Measurements from ENCODE around the gene POU6F2. TPM values are rescaled to one million over a fixed set of nuclear protein-coding genes. Genes with fewer than 3 reads are reported as not detected.

POU6F2 gene
- total and polyA plus RNA-seq, 4 donors, result 0.38 to 1.9 (median 1.5) TPM; not detected in 1

DNA sequence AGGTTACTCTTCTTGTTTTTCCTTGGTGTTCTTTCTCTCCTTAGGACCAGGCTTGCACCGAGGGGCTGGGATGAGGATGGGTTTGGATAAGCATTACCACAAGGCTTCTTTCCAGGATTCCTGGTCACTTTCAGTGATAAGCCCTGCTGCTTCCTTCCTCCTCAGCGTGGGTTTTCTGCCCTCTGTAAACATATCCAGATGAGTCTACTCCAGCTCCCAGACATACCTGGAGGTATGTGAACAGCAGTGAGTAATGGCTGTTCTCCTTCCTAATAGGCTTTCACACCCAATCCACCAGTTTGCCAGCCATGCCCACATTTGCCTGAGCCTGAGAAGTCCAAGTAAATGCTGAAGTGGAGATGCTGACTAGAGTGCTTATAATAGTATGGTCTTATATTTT lies 358.7 kb downstream of the POU6F2 start:
- Histone ChIP-seq H3K9me3 (ENCODE audit: control insufficient read depth, low read length) (no peaks in the 10 kb centered on the region), H3K27ac (ENCODE audit: low read depth in 1 of 2, low read length in 2 of 2) (no peak overlapping the region), H3K4me1 (ENCODE audit: control insufficient read depth in 1 of 2, insufficient read depth in 2 of 2, low read length in 2 of 2) (peaks cover 3 to 4% of the 10 kb centered on the region in 2 donors), H3K36me3 (ENCODE audit: control insufficient read depth in 1 of 2, insufficient read depth in 2 of 2, low read length in 1 of 2) (no peaks in the 10 kb centered on the region), H3K4me3 (ENCODE audit: low read length in 2 of 2) (no peak overlapping the region), H3K27me3 (ENCODE audit: control insufficient read depth in 1 of 2, insufficient read depth in 2 of 2, low read length in 1 of 2) (no peaks in the 10 kb centered on the region)
- 38 to 51% methylated on average over 2 of the region's 2 CpGs for WGBS, 2 donors
- intact Hi-C loops (cut with DNase I), result no loop called here
- ATAC-seq (ENCODE audit: low FRiP score) (no peak), DNase-seq (no peak)

DNA sequence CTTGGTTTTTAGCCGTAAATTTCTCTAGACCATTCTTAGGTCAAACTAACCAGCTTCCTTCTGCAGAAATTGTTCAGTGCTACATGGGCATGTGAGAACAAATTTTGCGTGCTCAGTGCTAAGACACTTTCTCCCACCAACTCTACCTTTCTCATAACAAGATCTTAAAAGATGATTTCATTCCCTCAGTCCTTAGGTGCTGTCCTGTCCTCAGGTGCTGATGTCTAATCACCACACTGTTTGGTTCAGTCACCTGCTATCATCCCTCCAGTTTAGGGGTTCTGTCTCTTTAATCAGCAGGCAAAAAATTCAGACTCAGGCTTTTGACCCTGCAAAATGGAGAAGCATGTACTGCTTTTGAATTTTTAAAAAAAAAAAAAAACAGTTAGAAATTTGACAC lies 361.0 kb downstream of the POU6F2 start:
- whole genome bisulfite sequencing, 2 donors, result 92 to 98% methylated on average over 2 of the region's 2 CpGs
- H3K36me3 ChIP-seq (ENCODE audit: control insufficient read depth in 1 of 2, insufficient read depth in 2 of 2, low read length in 1 of 2), result no peaks in the 10 kb centered on the region
- intact Hi-C loops (cut with DNase I), result no loop called here
- H3K27me3 ChIP-seq (ENCODE audit: control insufficient read depth in 1 of 2, insufficient read depth in 2 of 2, low read length in 1 of 2), result no peaks in the 10 kb centered on the region
- no peak for DNase-seq
- peaks cover 3 to 4% of the 10 kb centered on the region in 2 donors for H3K4me1 ChIP-seq (ENCODE audit: control insufficient read depth in 1 of 2, insufficient read depth in 2 of 2, low read length in 2 of 2)
- H3K27ac ChIP-seq (ENCODE audit: low read depth in 1 of 2, low read length in 2 of 2), result no peak overlapping the region
- ATAC-seq (ENCODE audit: low FRiP score), result no peak
- H3K9me3 ChIP-seq (ENCODE audit: control insufficient read depth, low read length), result no peaks in the 10 kb centered on the region
- H3K4me3 ChIP-seq (ENCODE audit: low read length in 2 of 2), result no peak overlapping the region

DNA sequence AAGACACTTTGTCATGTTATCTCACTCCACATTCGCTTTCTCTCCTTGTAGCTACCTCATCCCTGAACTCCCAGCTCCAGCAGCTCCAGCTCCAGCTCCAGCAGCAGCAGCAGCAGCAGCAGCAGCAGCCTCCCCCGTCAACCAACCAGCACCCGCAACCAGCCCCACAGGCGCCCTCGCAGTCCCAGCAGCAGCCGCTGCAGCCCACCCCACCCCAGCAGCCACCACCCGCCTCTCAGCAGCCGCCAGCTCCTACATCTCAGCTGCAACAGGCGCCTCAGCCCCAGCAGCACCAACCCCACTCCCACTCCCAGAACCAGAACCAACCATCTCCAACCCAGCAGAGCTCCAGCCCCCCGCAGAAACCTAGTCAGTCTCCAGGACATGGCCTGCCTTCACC lies 361.9 kb downstream of the POU6F2 start:
- H3K4me3 ChIP-seq (ENCODE audit: low read length in 2 of 2), result no peak overlapping the region
- H3K27me3 ChIP-seq (ENCODE audit: control insufficient read depth in 1 of 2, insufficient read depth in 2 of 2, low read length in 1 of 2), result no peaks in the 10 kb centered on the region
- ATAC-seq (ENCODE audit: low FRiP score) (no peak), DNase-seq (peak in 1 of 2 donors; percentile 37)
- H3K36me3 ChIP-seq (ENCODE audit: control insufficient read depth in 1 of 2, insufficient read depth in 2 of 2, low read length in 1 of 2), result no peaks in the 10 kb centered on the region
- no peak overlapping the region for H3K27ac ChIP-seq (ENCODE audit: low read depth in 1 of 2, low read length in 2 of 2)
- intact Hi-C loops (cut with DNase I), result no loop called here
- no peaks in the 10 kb centered on the region for H3K9me3 ChIP-seq (ENCODE audit: control insufficient read depth, low read length)
- 80 to 92% methylated on average over 10 of the region's 10 CpGs for WGBS, 2 donors
- peaks cover 3 to 4% of the 10 kb centered on the region in 2 donors for H3K4me1 ChIP-seq (ENCODE audit: control insufficient read depth in 1 of 2, insufficient read depth in 2 of 2, low read length in 2 of 2)

DNA sequence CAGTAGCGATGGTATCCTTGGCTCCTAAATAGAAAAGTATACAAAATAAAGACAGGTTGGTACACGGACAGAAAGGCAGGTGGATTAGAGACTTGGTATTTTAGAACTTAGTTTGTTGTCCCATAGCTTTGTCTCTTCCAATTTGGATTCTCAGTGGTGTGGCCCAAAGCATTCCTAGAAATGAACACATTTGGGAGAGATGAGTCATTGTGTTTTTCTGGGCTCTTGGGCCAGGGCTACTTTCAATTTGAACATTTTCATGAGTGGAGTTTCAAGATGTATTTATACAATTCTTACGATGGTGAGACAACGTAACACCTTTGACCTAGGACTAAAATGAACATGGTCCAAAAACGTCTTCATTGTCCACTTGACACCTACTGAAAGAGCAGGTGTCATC lies 363.4 kb downstream of the POU6F2 start:
- Histone ChIP-seq H3K4me1 (ENCODE audit: control insufficient read depth in 1 of 2, insufficient read depth in 2 of 2, low read length in 2 of 2) (peaks cover 3 to 4% of the 10 kb centered on the region in 2 donors), H3K27ac (ENCODE audit: low read depth in 1 of 2, low read length in 2 of 2) (peak overlapping the region in 1 of 2 donors; percentile 57), H3K27me3 (ENCODE audit: control insufficient read depth in 1 of 2, insufficient read depth in 2 of 2, low read length in 1 of 2) (no peaks in the 10 kb centered on the region), H3K4me3 (ENCODE audit: low read length in 2 of 2) (no peak overlapping the region), H3K9me3 (ENCODE audit: control insufficient read depth, low read length) (no peaks in the 10 kb centered on the region), H3K36me3 (ENCODE audit: control insufficient read depth in 1 of 2, insufficient read depth in 2 of 2, low read length in 1 of 2) (no peaks in the 10 kb centered on the region)
- intact Hi-C loops (cut with DNase I), result no loop called here
- WGBS, 2 donors, result 29 to 33% methylated on average over 5 of the region's 5 CpGs
- ATAC-seq (ENCODE audit: low FRiP score) (peak; percentile 71), DNase-seq (no peak)

DNA sequence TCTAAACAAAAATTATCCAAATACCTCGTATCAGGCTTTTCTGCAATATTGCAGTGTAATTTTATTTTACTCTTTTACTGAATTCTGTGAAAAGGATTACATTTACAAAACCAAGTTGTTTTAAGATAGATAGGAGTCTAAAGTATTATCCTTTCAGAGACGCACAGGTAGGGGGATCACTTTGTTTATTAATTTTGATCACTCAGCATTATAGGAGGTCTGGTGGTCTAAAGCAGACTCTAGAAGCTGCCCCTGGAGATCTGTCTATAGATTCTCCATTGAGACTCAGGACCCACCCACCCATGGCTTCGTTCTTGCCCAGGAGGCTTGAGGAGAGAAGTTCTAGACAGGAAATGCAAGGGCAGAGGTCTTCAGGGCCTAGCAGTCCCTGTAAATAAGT lies 365.1 kb downstream of the POU6F2 start:
- WGBS, 2 donors, result 75 to 76% methylated on average over 3 of the region's 3 CpGs
- Histone ChIP-seq H3K9me3 (ENCODE audit: control insufficient read depth, low read length) (peaks cover 3% of the 10 kb centered on the region), H3K36me3 (ENCODE audit: control insufficient read depth in 1 of 2, insufficient read depth in 2 of 2, low read length in 1 of 2) (no peaks in the 10 kb centered on the region), H3K27ac (ENCODE audit: low read depth in 1 of 2, low read length in 2 of 2) (no peak overlapping the region), H3K27me3 (ENCODE audit: control insufficient read depth in 1 of 2, insufficient read depth in 2 of 2, low read length in 1 of 2) (no peaks in the 10 kb centered on the region), H3K4me3 (ENCODE audit: low read length in 2 of 2) (no peak overlapping the region), H3K4me1 (ENCODE audit: control insufficient read depth in 1 of 2, insufficient read depth in 2 of 2, low read length in 2 of 2) (peaks cover 3 to 4% of the 10 kb centered on the region in 2 donors)
- ATAC-seq (ENCODE audit: low FRiP score), result no peak
- intact Hi-C loops (cut with DNase I), result no loop called here
- no peak for DNase-seq

DNA sequence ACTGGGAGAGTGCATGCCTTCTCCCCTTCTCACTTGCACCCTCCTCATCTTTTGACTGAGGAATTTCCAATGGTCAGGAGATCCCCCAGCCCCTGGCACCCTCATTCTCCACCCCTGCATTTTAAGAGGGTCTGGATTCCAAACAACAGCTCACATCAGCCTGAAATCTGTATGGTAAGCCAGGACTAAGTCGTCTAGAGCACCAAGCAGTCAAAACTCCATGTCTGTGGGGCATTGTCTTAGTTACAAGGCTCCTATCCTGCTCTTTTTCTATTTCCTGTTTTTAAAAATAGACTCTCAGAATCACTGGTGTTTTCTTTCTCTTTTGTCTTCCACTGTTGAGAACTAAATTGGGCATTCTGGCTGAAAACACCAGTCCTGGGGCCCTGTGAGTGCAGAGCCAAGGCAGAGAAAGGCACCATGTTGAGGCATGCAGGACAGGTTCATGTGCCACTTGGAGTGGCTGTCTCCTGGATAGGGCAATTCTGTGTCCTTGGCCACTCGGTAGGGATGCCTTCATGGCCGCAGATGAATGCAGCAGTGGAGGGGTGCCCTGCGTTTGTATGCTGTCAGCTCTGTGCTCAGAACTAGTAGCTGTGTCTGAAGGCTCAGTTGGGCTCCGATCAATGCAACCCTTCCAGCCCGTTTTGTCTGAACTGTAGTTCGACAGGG lies 371.9 kb downstream of the POU6F2 start:
- Histone ChIP-seq H3K4me3 (ENCODE audit: low read length in 2 of 2) (no peak overlapping the region), H3K27ac (ENCODE audit: low read depth in 1 of 2, low read length in 2 of 2) (no peak overlapping the region), H3K27me3 (ENCODE audit: control insufficient read depth in 1 of 2, insufficient read depth in 2 of 2, low read length in 1 of 2) (no peaks in the 10 kb centered on the region), H3K36me3 (ENCODE audit: control insufficient read depth in 1 of 2, insufficient read depth in 2 of 2, low read length in 1 of 2) (no peaks in the 10 kb centered on the region), H3K4me1 (ENCODE audit: control insufficient read depth in 1 of 2, insufficient read depth in 2 of 2, low read length in 2 of 2) (no peaks in the 10 kb centered on the region), H3K9me3 (ENCODE audit: control insufficient read depth, low read length) (peaks cover 3% of the 10 kb centered on the region)
- intact Hi-C loops (cut with DNase I), result no loop called here
- no peak for ATAC-seq (ENCODE audit: low FRiP score)
- WGBS, 2 donors, result 78% methylated on average over 7 of the region's 7 CpGs
- DNase-seq, result no peak

DNA sequence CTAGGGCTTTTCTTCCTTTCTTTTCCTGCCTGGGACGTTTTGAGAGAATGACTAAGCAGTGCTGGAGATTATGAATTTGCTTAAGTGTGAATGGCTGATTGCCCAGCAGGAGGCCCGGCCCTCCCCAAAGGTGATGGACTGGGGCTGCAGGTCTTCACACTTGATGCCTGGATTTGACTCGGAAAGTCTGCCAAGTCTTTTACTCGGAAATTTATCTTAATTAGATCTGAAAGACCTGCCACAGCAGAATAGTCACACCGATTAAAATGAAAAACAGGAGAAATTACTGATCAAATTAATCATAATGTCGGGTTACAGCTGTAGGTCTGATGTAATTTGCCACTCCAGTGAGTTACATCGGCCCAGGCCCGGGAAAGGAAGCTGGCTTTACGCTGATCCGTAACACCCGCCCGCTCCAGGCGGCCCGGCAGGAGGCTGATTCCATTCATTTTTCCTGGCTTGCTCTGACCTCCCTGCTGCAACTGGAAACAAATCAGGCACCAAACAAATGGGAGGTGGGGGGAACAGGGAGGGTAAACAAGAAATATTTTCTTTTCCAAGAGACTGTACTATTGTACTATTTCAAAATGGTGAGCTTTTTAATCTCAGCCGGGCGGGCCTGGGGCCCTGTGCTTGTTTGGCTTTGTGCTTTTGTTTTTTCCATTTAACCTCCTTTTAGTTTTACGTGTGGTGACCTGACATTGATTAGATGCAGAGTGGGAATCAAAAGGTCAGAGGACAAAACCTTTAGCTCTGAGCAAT lies 376.1 kb downstream of the POU6F2 start:
- Histone ChIP-seq H3K4me1 (ENCODE audit: control insufficient read depth in 1 of 2, insufficient read depth in 2 of 2, low read length in 2 of 2) (no peaks in the 10 kb centered on the region), H3K9me3 (ENCODE audit: control insufficient read depth, low read length) (no peaks in the 10 kb centered on the region), H3K4me3 (ENCODE audit: low read length in 2 of 2) (no peak overlapping the region), H3K36me3 (ENCODE audit: control insufficient read depth in 1 of 2, insufficient read depth in 2 of 2, low read length in 1 of 2) (no peaks in the 10 kb centered on the region), H3K27me3 (ENCODE audit: control insufficient read depth in 1 of 2, insufficient read depth in 2 of 2, low read length in 1 of 2) (no peaks in the 10 kb centered on the region), H3K27ac (ENCODE audit: low read depth in 1 of 2, low read length in 2 of 2) (no peak overlapping the region)
- DNase-seq (peak; percentile 53 to 79), ATAC-seq (ENCODE audit: low FRiP score) (peak; percentile 40)
- intact Hi-C loops (cut with DNase I), result no loop called here
- WGBS, 2 donors, result 44 to 45% methylated on average over 17 of the region's 17 CpGs

DNA sequence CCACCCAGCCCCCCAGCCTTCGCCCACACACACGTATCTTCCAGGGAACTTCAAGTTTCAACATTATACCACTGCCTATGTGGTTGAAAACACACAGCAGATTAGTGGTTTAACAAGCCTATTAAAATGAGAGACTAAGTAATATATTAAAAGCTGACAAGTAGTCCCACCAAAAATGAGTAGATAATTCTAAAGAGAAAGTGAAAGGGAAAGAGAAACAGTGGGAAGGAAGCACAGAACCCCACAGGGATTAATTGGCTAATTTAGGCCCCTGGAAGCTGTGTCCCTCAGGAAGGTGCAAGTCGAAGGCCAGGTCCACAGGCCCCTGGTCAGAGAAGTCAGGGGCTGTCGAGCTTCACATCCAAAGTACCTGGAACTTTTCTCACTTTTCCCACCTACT lies 378.0 kb downstream of the POU6F2 start:
- no peak overlapping the region for H3K27ac ChIP-seq (ENCODE audit: low read depth in 1 of 2, low read length in 2 of 2)
- H3K4me1 ChIP-seq (ENCODE audit: control insufficient read depth in 1 of 2, insufficient read depth in 2 of 2, low read length in 2 of 2), result no peaks in the 10 kb centered on the region
- ATAC-seq (ENCODE audit: low FRiP score), result no peak
- H3K9me3 ChIP-seq (ENCODE audit: control insufficient read depth, low read length), result no peaks in the 10 kb centered on the region
- no peaks in the 10 kb centered on the region for H3K36me3 ChIP-seq (ENCODE audit: control insufficient read depth in 1 of 2, insufficient read depth in 2 of 2, low read length in 1 of 2)
- H3K27me3 ChIP-seq (ENCODE audit: control insufficient read depth in 1 of 2, insufficient read depth in 2 of 2, low read length in 1 of 2), result no peaks in the 10 kb centered on the region
- DNase-seq, result no peak
- intact Hi-C loops (cut with DNase I), result no loop called here
- H3K4me3 ChIP-seq (ENCODE audit: low read length in 2 of 2), result no peak overlapping the region
- WGBS, 2 donors, result 90 to 97% methylated on average over 4 of the region's 4 CpGs

Data from aorta (tissue), 5 donors.